Measurements from ENCODE around the gene CCS. TPM values are rescaled to one million over a fixed set of nuclear protein-coding genes. Genes with fewer than 3 reads are reported as not detected.

Gene CCS
- total RNA-seq, 3 donors from 2014 or later (not counting 1 experiment from before 2014, with no cell fraction given), result 27.1 to 35.6 (median 32.4) TPM

DNA sequence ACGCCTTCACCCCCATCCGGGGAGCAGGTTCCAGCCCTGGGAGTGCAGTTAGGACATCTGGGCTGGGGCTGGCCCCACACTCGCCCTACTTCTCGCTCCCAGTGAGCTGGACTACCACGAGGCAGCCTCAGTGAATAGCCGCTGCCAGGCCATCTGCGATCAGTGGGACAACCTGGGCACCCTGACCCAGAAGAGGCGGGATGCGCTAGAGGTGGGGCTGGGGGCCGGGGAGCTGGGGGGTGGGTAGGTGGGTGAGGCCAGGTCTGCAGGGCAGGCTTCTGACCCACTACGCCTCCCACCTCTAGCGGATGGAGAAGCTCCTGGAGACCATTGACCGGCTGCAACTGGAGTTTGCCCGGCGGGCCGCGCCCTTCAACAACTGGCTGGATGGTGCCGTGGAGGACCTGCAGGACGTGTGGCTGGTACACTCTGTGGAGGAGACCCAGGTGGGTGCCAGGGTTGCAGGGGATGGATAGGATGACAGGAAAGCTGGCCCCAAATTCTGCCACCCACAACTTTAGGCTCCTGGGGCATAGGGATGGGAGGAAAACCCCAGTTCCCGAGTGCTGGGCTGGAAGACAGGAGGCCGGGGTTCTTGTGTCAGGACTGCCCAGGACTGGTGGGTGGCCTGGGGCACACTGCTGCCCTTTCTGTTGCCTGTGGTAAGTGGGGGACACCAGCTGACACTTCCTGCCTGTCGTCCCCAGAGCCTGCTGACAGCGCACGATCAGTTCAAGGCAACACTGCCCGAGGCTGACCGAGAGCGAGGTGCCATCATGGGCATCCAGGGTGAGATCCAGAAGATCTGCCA, 32.9 kb upstream of the CCS start:
- no peak for DNase-seq

GRCh38 chr11:66561178-66561974, 31.6 kb upstream of the CCS start:
- ATAC-seq (no peak), DNase-seq (no peak)
- Mint-ChIP-seq H3K27ac (no peak overlapping the region), H3K27me3 (ENCODE audit: low read depth in 2 of 2) (peaks cover 0 to 5% of the 10 kb centered on the region in 2 donors), H3K4me3 (no peak overlapping the region), H3K36me3 (no peaks in the 10 kb centered on the region), H3K4me1 (no peaks in the 10 kb centered on the region), H3K9me3 (no peaks in the 10 kb centered on the region)
- Histone ChIP-seq H3K27me3 (ENCODE audit: control insufficient read depth, insufficient read depth, low read length) (peaks cover 2% of the 10 kb centered on the region), H3K9me3 (ENCODE audit: control insufficient read depth, insufficient read depth, low read length) (no peaks in the 10 kb centered on the region), H3K27ac (ENCODE audit: low read length) (no peak overlapping the region), H3K36me3 (ENCODE audit: control insufficient read depth, insufficient read depth, low read length) (no peaks in the 10 kb centered on the region), H3K4me3 (ENCODE audit: low read length) (no peak overlapping the region), H3K4me1 (ENCODE audit: control insufficient read depth, insufficient read depth, low read length) (peaks cover 8% of the 10 kb centered on the region)
- no peak for TF ChIP-seq CTCF (IDR thresholded peaks at IDR 0.05)
- intact Hi-C loops (cut with micrococcal nuclease), result no loop called here
- 90% methylated on average over 14 of the region's 14 CpGs for WGBS (ENCODE audit: insufficient coverage)

More for the DNA sequence above, 32.9 kb upstream of the CCS start:
- Mint-ChIP-seq H3K4me3 (no peak overlapping the region), H3K27ac (no peak overlapping the region), H3K9me3 (no peaks in the 10 kb centered on the region), H3K4me1 (no peaks in the 10 kb centered on the region), H3K36me3 (no peaks in the 10 kb centered on the region), H3K27me3 (ENCODE audit: low read depth in 2 of 2) (peaks cover 0 to 7% of the 10 kb centered on the region in 2 donors)
- intact Hi-C loops (cut with micrococcal nuclease), result no loop called here
- peaks cover 8% of the 10 kb centered on the region for H3K4me1 ChIP-seq (ENCODE audit: control insufficient read depth, insufficient read depth, low read length)
- H3K9me3 ChIP-seq (ENCODE audit: control insufficient read depth, insufficient read depth, low read length), result no peaks in the 10 kb centered on the region
- no peak for TF ChIP-seq CTCF (IDR thresholded peaks at IDR 0.05)
- ATAC-seq, result no peak
- H3K4me3 ChIP-seq (ENCODE audit: low read length), result no peak overlapping the region
- peaks cover 2% of the 10 kb centered on the region for H3K27me3 ChIP-seq (ENCODE audit: control insufficient read depth, insufficient read depth, low read length)
- no peaks in the 10 kb centered on the region for H3K36me3 ChIP-seq (ENCODE audit: control insufficient read depth, insufficient read depth, low read length)
- WGBS (ENCODE audit: insufficient coverage), result 88% methylated on average over 24 of the region's 27 CpGs
- no peak overlapping the region for H3K27ac ChIP-seq (ENCODE audit: low read length)

DNA sequence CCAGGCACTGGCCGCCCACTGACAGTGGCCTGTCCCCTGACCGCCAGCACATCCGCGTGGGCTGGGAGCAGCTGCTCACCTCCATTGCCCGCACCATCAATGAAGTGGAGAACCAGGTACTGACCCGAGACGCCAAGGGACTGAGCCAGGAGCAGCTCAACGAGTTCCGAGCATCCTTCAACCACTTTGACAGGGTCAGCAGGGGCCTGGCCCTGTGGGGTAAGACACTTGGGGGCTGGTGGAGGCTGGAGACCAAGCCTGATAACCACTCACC, 31.1 kb upstream of the CCS start:
- Mint-ChIP-seq H3K36me3 (no peaks in the 10 kb centered on the region), H3K27ac (no peak overlapping the region), H3K4me3 (no peak overlapping the region), H3K4me1 (no peaks in the 10 kb centered on the region), H3K27me3 (ENCODE audit: low read depth in 2 of 2) (peaks cover 0 to 5% of the 10 kb centered on the region in 2 donors), H3K9me3 (no peaks in the 10 kb centered on the region)
- no peaks in the 10 kb centered on the region for H3K36me3 ChIP-seq (ENCODE audit: control insufficient read depth, insufficient read depth, low read length)
- no peak overlapping the region for H3K27ac ChIP-seq (ENCODE audit: low read length)
- DNase-seq, result no peak
- no peak for TF ChIP-seq CTCF (IDR thresholded peaks at IDR 0.05)
- H3K4me3 ChIP-seq (ENCODE audit: low read length), result no peak overlapping the region
- peaks cover 8% of the 10 kb centered on the region for H3K4me1 ChIP-seq (ENCODE audit: control insufficient read depth, insufficient read depth, low read length)
- ATAC-seq, result no peak
- WGBS (ENCODE audit: insufficient coverage), result 95% methylated on average over 9 of the region's 9 CpGs
- H3K9me3 ChIP-seq (ENCODE audit: control insufficient read depth, insufficient read depth, low read length), result no peaks in the 10 kb centered on the region
- H3K27me3 ChIP-seq (ENCODE audit: control insufficient read depth, insufficient read depth, low read length), result peaks cover 2% of the 10 kb centered on the region
- intact Hi-C loops (cut with micrococcal nuclease), result no loop called here
